HepG2 (cell line): Measurements from ENCODE around the gene HSPA5. TPM values are rescaled to one million over a fixed set of nuclear protein-coding genes. Genes with fewer than 3 reads are reported as not detected.

Experiments used
- ATAC-seq: fragments of 200-7000 bp; cut with Tn5 transposase; 3 replicates; pipeline ENCODE4 v1.9.1; 2020; ENCODE audit warnings: mild to moderate bottlenecking, moderate library complexity
- BruUV-seq: library from RNA; stranded (reverse); fragments of 400-500 nt; replicated peaks from 2 replicates; lab custom pipeline; 2021; lab: Mats Ljungman, UMichigan
- CTCF ChIA-PET: fragments of 300-600 bp; formaldehyde crosslinking; extraction: SDS; loops from one replicate; lab custom pipeline; 2021; ENCODE audit warnings: low total read pairs, inconsistent platforms, low intra/inter-chr PET ratio; lab: Yijun Ruan, JAX
- POLR2A ChIA-PET: fragments of 350-600 bp; sonication (Branson Sonifier 250); formaldehyde crosslinking; loops from one replicate; lab custom pipeline; 2020; ENCODE audit warnings: antibody characterized with exemption, inconsistent platforms; lab: Yijun Ruan, JAX
- DNase-seq: peaks from one replicate; pipeline ENCODE4 v3.0.0-alpha.2; 2015; ENCODE audit warnings: low spot score
- FAIRE-seq: peaks from 3 replicates; lab custom pipeline; 2011; peaks lifted over from hg19 to GRCh38; lab: Jason Lieb, UNC
- H2AFZ ChIP-seq: one replicate; pipeline ENCODE4 v1.6.1; 2011; ENCODE audit warnings: low read length, inconsistent platforms
- H3K27ac ChIP-seq: fragments of 300-600 bp; 3 replicates; pipeline ENCODE4 v1.8.0; 2011; ENCODE audit warnings: mixed run types, mild to moderate bottlenecking, mixed read lengths, low read length, inconsistent platforms; ENCODE audit not compliant: insufficient read depth; ENCODE audit errors: extremely low read length
- H3K27me3 ChIP-seq, 2 experiments: fragments of 200-600 bp in 1 of 2; 2 replicates in 1 of 2; 3 replicates in 1 of 2; pipeline versions ENCODE4 v1.6.0 to v1.8.0; 2011; ENCODE audit warnings: low read length in 2 of 2, mild to moderate bottlenecking in 2 of 2, moderate library complexity in 2 of 2, inconsistent platforms in 1 of 2; ENCODE audit not compliant: insufficient read depth in 2 of 2, control insufficient read depth in 1 of 2
- H3K36me3 ChIP-seq, 2 experiments: fragments of 200-600 bp in 1 of 2; replicated peaks in 1 of 2; 2 replicates in 1 of 2; 3 replicates in 1 of 2; pipeline versions ENCODE4 v1.5.1 to v1.8.0; 2011; ENCODE audit warnings: low read length in 2 of 2, inconsistent platforms in 1 of 2; ENCODE audit not compliant: insufficient read depth in 2 of 2, control insufficient read depth in 1 of 2
- H3K4me1 ChIP-seq: 2 replicates; pipeline ENCODE4 v1.5.1; 2012; ENCODE audit warnings: low read length, inconsistent platforms; ENCODE audit not compliant: insufficient read depth
- H3K4me2 ChIP-seq: 2 replicates; pipeline ENCODE4 v1.6.0; 2011; ENCODE audit warnings: low read depth, low read length, inconsistent platforms
- H3K4me3 ChIP-seq, 3 experiments: fragments of 200-600 bp in 1 of 3; sonication (generic), shearing (Covaris generic) in 1 of 3; replicated peaks in 1 of 3; 2 replicates each; pipeline ENCODE4 v1.5.1; 2011 to 2016; ENCODE audit warnings: low read length in 3 of 3, inconsistent platforms in 2 of 3, low read depth in 2 of 3, mild to moderate bottlenecking in 2 of 3, control low read depth in 1 of 3, mixed read lengths in 1 of 3; ENCODE audit not compliant: insufficient read depth in 1 of 3
- H3K79me2 ChIP-seq: one replicate; pipeline ENCODE4 v1.6.1; 2011; ENCODE audit warnings: low read length, inconsistent platforms; ENCODE audit not compliant: insufficient read depth
- H3K9ac ChIP-seq: 2 replicates; pipeline ENCODE4 v1.6.0; 2011; ENCODE audit warnings: mild to moderate bottlenecking, low read depth, low read length, inconsistent platforms; ENCODE audit not compliant: insufficient read depth
- H3K9me3 ChIP-seq: 2 replicates; pipeline ENCODE4 v1.5.1; 2012; ENCODE audit warnings: mild to moderate bottlenecking, low read length
- H4K20me1 ChIP-seq: 2 replicates; pipeline ENCODE4 v1.6.0; 2011; ENCODE audit warnings: inconsistent platforms, mild to moderate bottlenecking, low read length, moderate library complexity; ENCODE audit not compliant: insufficient read depth
- HNF1A ChIP-seq, 2 experiments: sonication (generic) in 1 of 2; formaldehyde crosslinking in 1 of 2; IDR thresholded peaks; 2 replicates each; pipeline versions ENCODE4 v1.4.0 to v1.6.1; 2016 to 2020; ENCODE audit warnings: borderline replicate concordance in 1 of 2, low read depth in 1 of 2, mild to moderate bottlenecking in 1 of 2, missing genetic modification reagents in 1 of 2
- IRX3 ChIP-seq: sonication (generic); formaldehyde crosslinking; IDR thresholded peaks from 2 replicates; pipeline ENCODE4 v1.8.1; 2023; ENCODE audit warnings: mild to moderate bottlenecking, low read depth, missing genetic modification reagents, borderline replicate concordance
- ZNF883 ChIP-seq: sonication (generic); formaldehyde crosslinking; IDR thresholded peaks from 2 replicates; pipeline ENCODE4 v1.5.1; 2020; ENCODE audit warnings: mild to moderate bottlenecking, missing genetic modification reagents; ENCODE audit errors: not compliant biosample characterization
- WGBS: methylation state at CpG from one replicate; pipeline ENCODE4 v1.1.6; 2017; ENCODE audit warnings: low lambda C conversion rate; 5-methylcytosine and 5-hydroxymethylcytosine counted together
- in situ Hi-C: cut with HindIII; loops from 2 replicates; pipeline ENCODE4 v1.10.0; 2017; ENCODE audit warnings: low pct_unique_long_range_greater_than_20kb; ENCODE audit not compliant: extremely low pct_ligation_motif_present
- intact Hi-C: fragments of 100-400 bp; cut with micrococcal nuclease; formaldehyde crosslinking; loops from one replicate; pipeline ENCODE4 v1.10.0; 2022; ENCODE audit not compliant: unreplicated experiment
- polyA plus RNA-seq, 8 experiments: library from polyadenylated mRNA; depleted of rRNA in 3 of 8; stranded (reverse) in 7 of 8; unstranded in 1 of 8; fragments of >200 nt; fragmentation: Illumina TruSeq in 4 of 8; extraction: Trizol in 4 of 8; gene quantifications; 2 replicates each; pipeline versions ENCODE4 v1.2.1 to v1.2.3, GENCODE V29; 2011 to 2016; ENCODE audit warnings: low read depth in 4 of 8, missing spikeins in 1 of 8, mixed read lengths in 1 of 8; ENCODE audit not compliant: insufficient read depth in 1 of 8
- total RNA-seq, 5 experiments: library from RNA; depleted of rRNA; stranded (reverse); fragments of >200 nt; fragmentation: Illumina TruSeq; extraction: Trizol; gene quantifications; 2 replicates each; pipeline ENCODE4 v1.2.3, GENCODE V29; 2016; ENCODE audit warnings: low read depth in 1 of 5

HSPA5 gene
- total and polyA plus RNA-seq, 2 of the 13 experiments (the other 11 are each of a cell fraction or from before 2014, with no cell fraction given) = 201 to 206 TPM

GRCh38 chr9:125227761-125228160 lies 13.4 kb downstream of the HSPA5 start:
- 96% methylated on average over 6 of the region's 6 CpGs for WGBS
- no peak overlapping the region for H3K4me2 ChIP-seq
- no peak for FAIRE-seq
- H3K4me1 ChIP-seq = no peaks in the 10 kb centered on the region
- H3K27ac ChIP-seq = no peak overlapping the region
- H3K4me3 ChIP-seq = no peak overlapping the region
- no TSS peak for BruUV-seq
- no peaks in the 10 kb centered on the region for H4K20me1 ChIP-seq
- in situ Hi-C loops = no loop called here
- H2AFZ ChIP-seq = no peak overlapping the region
- H3K9me3 ChIP-seq = no peaks in the 10 kb centered on the region
- no peak overlapping the region for H3K9ac ChIP-seq
- ChIA-PET CTCF (no interaction called here), POLR2A (interaction anchor here (1.5 kb wide), 1 partner anchor 14 kb away, joined by 3 read pairs; the partner anchor contains the start of gene HSPA5)
- intact Hi-C loops = no loop called here
- H3K79me2 ChIP-seq = no peaks in the 10 kb centered on the region
- no peak for ATAC-seq
- DNase-seq = no peak
- no peak for TF ChIP-seq ZNF883
- TF ChIP-seq HNF1A (IDR thresholded peaks at IDR 0.05; ENCODE audit: low read depth) = no peak
- TF ChIP-seq HNF1A (CRISPR knock-in tag; IDR thresholded peaks at IDR 0.05; ENCODE audit: borderline replicate concordance) = no peak
- TF ChIP-seq IRX3 (CRISPR knock-in tag) = no peak
- H3K27me3 ChIP-seq = no peaks in the 10 kb centered on the region
- peaks cover 3 to 54% of the 10 kb centered on the region in 2 experiments; a peak in 4 of 5 replicates for H3K36me3 ChIP-seq
